ENCODE results near the gene ADGRL2.

DNA sequence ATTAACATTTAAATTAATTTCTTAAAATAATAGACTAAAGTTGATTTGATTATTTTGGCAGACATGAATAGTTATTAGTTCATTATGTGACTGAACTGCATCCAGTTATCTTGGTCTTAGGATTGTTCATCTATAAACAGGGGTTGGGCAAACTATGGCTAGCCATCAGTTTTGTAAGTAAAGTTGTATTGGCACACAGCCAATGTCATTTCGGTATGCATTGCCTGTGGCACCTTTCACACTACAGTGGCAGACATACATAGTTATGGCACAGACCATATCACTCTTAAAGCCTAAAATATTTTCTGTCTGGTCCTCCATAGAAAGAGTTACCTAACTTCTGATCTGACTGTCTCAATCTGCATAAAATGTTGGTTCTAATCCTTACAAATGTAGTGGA, 27.2 kb downstream of the ADGRL2 start:
- TF ChIP-seq, protein P1, sequence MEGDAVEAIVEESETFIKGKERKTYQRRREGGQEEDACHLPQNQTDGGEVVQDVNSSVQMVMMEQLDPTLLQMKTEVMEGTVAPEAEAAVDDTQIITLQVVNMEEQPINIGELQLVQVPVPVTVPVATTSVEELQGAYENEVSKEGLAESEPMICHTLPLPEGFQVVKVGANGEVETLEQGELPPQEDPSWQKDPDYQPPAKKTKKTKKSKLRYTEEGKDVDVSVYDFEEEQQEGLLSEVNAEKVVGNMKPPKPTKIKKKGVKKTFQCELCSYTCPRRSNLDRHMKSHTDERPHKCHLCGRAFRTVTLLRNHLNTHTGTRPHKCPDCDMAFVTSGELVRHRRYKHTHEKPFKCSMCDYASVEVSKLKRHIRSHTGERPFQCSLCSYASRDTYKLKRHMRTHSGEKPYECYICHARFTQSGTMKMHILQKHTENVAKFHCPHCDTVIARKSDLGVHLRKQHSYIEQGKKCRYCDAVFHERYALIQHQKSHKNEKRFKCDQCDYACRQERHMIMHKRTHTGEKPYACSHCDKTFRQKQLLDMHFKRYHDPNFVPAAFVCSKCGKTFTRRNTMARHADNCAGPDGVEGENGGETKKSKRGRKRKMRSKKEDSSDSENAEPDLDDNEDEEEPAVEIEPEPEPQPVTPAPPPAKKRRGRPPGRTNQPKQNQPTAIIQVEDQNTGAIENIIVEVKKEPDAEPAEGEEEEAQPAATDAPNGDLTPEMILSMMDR (tag by site-specific recombination; IDR thresholded peaks at IDR 0.05): no peak
- TF ChIP-seq YY1 (tag by site-specific recombination; IDR thresholded peaks at IDR 0.05) (no peak), TCF7L2 (IDR thresholded peaks at IDR 0.05; ENCODE audit: borderline replicate concordance, low read depth, low read length) (no peak), ZXDB (tag by site-specific recombination; IDR thresholded peaks at IDR 0.05) (no peak), ZNF350 (tag by site-specific recombination; IDR thresholded peaks at IDR 0.05) (no peak), ZNF629 (tag by site-specific recombination; IDR thresholded peaks at IDR 0.05) (no peak), ZBTB48 (tag by site-specific recombination; IDR thresholded peaks at IDR 0.05) (no peak)
